Keratinocyte (primary cell): ENCODE measurements around the gene LRRC47.

Experiments
- EZH2 ChIP-seq: IDR thresholded peaks from one replicate; pipeline ENCODE4 v1.6.1; 2012; ENCODE audit warnings: inconsistent platforms, mild to moderate bottlenecking, low read length, moderate library complexity
- TF ChIP-seq, protein P1 (sequence below), 3 experiments: IDR thresholded peaks in 1 of 3; conservative IDR thresholded peaks in 1 of 3; optimal IDR thresholded peaks in 1 of 3; 2 replicates in 2 of 3; 3 replicates in 1 of 3; pipeline versions ENCODE3 to v1.5.1; 2011; ENCODE audit warnings: low read length in 3 of 3, mild to moderate bottlenecking in 3 of 3, moderate library complexity in 2 of 3, control low read depth in 1 of 3, inconsistent platforms in 1 of 3; ENCODE audit not compliant: insufficient read depth in 2 of 3; ENCODE audit errors: extremely low read depth in 1 of 3

DNA sequence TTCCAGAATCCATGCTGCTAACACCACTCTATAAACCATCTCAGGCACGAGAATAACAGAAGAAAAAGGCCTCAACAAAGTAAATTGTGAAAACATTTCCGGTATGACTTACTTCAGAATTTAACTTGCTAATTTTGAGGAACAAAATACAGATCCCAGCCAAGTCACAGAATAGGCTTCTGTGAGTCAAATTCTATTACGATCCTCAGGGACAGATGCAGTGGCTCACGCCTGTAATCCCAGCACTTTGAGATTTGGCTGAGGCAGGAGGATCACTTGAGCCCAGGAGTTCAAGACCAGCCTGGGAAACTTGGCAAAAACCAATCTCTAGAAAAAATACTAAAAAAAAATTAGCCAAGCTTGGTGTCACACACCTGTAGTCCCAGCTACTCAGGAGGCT, 52.9 kb downstream of the LRRC47 start:
- TF ChIP-seq, protein P1, sequence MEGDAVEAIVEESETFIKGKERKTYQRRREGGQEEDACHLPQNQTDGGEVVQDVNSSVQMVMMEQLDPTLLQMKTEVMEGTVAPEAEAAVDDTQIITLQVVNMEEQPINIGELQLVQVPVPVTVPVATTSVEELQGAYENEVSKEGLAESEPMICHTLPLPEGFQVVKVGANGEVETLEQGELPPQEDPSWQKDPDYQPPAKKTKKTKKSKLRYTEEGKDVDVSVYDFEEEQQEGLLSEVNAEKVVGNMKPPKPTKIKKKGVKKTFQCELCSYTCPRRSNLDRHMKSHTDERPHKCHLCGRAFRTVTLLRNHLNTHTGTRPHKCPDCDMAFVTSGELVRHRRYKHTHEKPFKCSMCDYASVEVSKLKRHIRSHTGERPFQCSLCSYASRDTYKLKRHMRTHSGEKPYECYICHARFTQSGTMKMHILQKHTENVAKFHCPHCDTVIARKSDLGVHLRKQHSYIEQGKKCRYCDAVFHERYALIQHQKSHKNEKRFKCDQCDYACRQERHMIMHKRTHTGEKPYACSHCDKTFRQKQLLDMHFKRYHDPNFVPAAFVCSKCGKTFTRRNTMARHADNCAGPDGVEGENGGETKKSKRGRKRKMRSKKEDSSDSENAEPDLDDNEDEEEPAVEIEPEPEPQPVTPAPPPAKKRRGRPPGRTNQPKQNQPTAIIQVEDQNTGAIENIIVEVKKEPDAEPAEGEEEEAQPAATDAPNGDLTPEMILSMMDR (optimal IDR thresholded peaks at IDR 0.05 in 1 of 3, IDR thresholded peaks at IDR 0.05 in 1 of 3, conservative IDR thresholded peaks at IDR 0.05 in 1 of 3; ENCODE audit: extremely low read depth in 1 of 3, insufficient read depth in 2 of 3, low read length in 3 of 3): no peak
- no peak for TF ChIP-seq EZH2
